Skeletal muscle cell (primary cell): ENCODE measurements around the gene WDR1.

Source experiments
- DNase-seq: peaks from one replicate; pipeline ENCODE4 v3.0.0-alpha.2; 2010; ENCODE audit warnings: low read depth
- H3K4me3 ChIP-seq: 2 replicates; pipeline ENCODE4 v1.5.1; 2011; ENCODE audit warnings: low read depth, mild to moderate bottlenecking, control low read depth, low read length, moderate library complexity

WDR1 gene

GRCh38 chr4:10089346-10089745 is 27.3 kb downstream of the WDR1 start:
- no peak for DNase-seq
- no peak overlapping the region for H3K4me3 ChIP-seq

GRCh38 chr4:10088135-10089010 is 28.2 kb downstream of the WDR1 start:
- no peak for DNase-seq
- H3K4me3 ChIP-seq, result no peak overlapping the region

- DNase-seq, result no peak
- no peak overlapping the region for H3K4me3 ChIP-seq
Observed at GRCh38 chr4:10087152-10087791, 29.3 kb downstream of the WDR1 start.

DNA sequence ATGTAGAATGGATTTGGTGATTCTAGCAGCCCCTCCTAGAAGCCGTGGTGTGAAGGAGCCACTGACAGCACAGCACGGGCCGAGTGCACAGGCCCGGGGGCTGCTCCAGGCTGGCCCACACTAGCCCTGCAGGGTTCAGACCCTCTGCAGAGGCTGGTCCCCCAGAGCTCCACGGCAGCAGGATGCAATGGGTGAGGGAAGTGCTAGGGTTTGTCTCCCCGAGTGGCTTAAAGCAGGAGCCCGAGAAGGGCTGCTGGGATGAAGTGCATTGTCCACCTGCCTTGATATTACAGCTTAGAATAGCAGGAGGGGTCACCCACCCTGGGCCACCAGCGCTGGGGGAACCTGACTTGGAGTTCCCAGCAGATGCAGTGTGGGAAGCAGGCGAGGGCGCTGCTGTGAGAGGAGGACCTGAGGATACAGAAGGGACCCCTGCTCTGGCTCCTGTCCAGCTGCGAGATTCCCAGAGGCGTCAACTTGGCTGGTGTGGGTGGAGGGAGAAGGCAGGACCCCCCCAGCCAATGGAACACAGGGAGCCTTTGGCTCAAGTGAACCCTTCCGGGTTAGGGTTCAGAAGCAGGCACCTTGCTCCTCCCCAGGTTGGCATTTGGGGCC is 30.0 kb downstream of the WDR1 start:
- DNase-seq, result no peak
- H3K4me3 ChIP-seq, result no peak overlapping the region

DNA sequence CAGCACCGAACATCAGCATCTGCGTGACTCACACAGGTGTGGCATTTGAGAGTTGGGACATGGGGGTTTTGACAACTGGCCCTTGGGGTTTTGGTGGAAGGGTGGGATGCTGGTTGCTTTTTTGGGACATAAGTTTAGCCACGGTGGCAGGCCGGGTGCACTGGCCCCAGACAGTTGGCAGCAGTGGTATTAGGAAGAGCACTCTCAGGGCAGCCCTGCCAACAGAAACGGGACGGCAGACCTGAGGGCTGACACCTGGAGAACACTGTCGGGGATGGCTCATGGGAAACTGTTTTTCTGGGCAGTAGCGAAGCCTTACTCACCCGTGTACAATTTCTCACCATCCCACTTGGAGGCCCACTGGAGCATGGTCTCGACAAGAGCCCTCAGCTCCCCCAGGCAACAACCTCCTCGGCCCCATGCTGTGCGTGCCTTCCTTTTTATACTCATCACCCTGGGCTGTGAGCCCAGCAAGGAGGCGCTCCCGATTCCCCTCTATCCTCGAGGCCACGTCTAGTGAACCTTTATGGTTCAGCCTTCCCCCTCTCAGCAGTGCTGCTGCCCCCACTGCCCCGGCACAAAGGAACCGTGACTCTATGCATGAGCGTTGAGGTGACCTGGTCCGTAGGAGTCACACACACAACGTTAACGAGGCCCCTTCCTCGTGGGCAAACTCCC is 30.6 kb downstream of the WDR1 start:
- no peak overlapping the region for H3K4me3 ChIP-seq
- no peak for DNase-seq

DNA sequence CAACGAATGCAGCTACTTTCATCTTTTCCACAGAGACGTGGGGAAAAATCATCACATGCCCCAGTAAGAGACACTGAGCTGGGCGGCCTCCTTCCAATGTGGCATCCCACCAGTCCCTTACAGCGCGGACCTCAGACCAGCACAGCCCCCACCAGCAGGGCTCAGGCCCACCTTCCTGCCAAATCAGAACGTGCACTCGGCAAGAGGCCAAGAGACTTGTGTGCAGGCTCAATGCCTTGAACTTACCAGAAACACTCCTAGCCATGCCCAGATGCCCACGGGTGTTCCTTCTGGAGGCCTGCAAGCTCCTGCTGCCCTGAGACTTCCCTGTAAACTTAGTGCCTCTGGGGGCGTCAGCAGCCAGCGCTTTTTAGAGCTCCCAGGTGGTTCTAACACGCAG is 31.2 kb downstream of the WDR1 start:
- DNase-seq, result no peak
- H3K4me3 ChIP-seq, result no peak overlapping the region

DNA sequence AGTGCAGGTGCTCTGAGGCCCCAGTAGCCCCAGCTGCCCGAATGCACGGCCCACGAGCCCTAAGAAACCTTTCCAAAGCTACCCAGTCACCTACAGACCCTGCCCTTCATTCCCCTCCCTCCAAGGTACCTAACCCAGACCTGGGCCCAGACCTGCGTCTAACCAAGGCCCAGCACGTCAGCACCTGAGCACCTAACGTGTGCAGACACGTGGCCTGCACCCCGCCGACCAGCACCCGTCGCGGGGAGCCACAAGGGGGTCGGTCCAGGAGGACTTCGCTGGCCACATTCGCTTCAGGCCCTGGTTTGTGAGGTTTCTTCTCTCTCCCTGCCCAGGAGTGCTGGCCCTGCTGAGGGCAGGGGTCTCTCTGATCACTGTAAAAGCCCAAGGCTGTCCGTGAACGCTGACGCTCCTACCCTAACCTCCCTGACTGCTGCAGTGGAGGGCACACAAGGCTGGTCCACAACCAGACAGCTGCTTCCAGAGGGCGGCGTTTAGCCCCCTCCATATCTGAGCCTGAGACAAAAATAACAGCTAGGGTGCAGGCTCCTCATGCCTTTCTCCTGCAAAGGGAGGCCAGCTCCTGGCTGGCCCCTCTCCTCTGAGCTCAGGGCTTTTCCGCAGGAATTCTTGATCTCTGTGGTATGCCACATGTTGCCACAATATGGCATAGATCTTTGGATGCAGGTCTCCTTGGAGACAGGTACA is 31.8 kb downstream of the WDR1 start:
- DNase-seq, result no peak
- H3K4me3 ChIP-seq, result no peak overlapping the region

- DNase-seq, result no peak
- H3K4me3 ChIP-seq, result no peak overlapping the region
Observed at GRCh38 chr4:10083861-10084641, 32.5 kb downstream of the WDR1 start.

DNA sequence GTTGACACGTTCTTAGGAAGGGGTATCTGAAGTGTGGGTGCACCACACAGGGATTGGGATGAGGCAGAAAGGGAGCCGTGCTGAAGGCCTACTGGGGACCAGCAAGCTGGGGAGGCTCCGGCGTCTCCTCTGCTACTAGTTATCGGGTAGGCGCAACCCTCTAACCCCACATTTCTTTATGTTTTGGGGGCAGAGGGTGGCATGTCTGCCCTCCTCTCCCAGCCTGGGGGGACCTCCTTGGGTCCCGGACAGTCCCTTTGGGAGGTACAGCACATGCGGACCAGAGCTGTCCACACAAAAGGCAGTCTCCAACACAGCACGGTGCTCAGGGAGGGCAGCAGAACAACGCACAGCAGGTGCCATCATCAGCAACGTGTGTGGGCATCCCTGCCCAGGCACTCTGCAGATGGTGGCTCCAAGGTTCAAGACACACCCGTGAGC is 33.2 kb downstream of the WDR1 start:
- no peak for DNase-seq

DNA sequence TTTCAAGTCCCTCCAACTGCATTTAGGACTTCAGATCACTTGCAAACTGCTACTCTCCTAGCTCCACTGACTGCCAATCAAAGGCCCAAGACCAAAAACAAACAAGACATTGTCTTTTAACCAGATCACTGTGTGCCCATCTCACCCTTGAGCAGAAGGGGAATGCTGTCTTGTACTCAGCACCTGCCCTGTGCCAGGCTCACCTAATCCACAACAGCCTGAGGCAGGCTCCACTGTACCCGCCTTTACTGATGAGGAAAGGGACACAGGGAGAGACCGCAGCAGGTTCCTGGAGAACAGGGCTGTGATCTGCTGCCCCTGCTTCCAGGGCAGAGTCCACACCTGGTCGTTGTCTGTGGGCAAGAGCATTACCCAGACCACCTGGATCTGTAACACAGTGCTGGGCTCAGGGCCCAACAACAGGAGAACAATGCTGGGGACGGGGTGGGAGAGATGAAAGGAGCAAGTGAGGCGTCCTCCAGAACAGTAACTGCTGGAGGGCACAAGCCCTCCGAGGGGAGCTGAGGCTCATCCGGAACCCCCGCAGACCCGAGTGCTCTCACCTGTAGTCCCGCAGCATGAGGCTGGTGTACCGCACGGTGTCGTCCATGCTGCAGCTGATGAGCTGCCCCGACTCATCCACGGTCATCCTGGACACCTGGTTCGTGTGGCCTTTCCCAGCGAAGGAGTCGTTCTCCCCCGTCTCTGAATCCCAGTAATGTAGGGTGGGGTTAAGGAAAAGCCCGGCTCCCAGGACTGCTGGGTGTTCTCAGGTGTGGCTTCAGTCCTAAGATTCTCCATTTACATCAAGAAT is 33.9 kb downstream of the WDR1 start:
- no peak for DNase-seq
- no peak overlapping the region for H3K4me3 ChIP-seq

More for the DNA sequence above, 33.2 kb downstream of the WDR1 start:
- H3K4me3 ChIP-seq, result no peak overlapping the region

- no peak for DNase-seq
- no peak overlapping the region for H3K4me3 ChIP-seq
Observed at GRCh38 chr4:10082047-10082446, 34.6 kb downstream of the WDR1 start.

DNA sequence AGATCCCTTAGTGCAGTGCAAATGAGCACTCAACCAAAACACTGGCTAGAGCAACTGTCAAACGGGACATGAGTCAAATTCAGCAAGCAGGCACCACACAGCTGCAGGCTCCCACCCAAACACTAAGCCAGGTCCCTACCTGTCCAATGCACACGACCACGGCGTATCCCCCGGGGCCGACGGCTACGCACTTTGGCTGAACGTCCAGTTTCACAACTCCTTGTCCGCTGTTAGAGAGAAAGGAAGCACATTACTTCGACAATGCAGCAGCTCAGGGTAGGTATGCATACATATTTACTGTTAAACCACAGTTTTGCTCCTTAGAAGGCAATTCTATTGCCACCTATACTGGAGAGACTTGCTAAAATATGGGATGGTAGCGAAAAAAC is 35.4 kb downstream of the WDR1 start:
- no peak overlapping the region for H3K4me3 ChIP-seq
- DNase-seq, result no peak

DNA sequence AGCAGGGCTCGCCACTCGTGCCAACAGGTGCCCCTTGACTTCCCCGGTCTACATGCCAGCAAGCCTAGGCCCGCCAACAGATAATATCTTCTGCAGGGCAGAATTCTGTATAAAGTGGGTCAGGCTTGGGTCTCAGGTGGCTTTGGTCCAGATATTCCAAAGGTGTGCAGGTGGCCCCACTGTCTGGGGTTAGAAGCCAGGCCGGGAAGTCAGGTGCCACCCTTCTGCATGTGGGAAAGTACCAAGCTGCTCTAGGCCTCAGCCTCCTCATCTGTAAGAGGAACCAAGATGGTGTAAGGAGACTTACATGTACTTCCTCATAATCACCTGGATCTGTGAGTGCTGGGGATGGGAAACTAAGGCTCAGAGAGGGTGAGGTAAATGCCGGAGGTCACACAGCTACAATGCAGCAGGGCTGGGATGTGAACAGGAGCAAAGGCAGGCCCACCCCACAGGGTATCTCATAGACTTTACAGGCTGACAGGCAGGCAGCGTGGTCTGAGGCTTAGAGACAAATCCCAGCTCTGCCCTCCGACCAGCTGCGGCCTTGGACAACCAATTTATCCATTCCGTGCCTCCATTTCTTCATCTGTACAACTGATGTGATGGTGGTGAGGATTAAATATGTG is 35.9 kb downstream of the WDR1 start:
- no peak for DNase-seq

DNA sequence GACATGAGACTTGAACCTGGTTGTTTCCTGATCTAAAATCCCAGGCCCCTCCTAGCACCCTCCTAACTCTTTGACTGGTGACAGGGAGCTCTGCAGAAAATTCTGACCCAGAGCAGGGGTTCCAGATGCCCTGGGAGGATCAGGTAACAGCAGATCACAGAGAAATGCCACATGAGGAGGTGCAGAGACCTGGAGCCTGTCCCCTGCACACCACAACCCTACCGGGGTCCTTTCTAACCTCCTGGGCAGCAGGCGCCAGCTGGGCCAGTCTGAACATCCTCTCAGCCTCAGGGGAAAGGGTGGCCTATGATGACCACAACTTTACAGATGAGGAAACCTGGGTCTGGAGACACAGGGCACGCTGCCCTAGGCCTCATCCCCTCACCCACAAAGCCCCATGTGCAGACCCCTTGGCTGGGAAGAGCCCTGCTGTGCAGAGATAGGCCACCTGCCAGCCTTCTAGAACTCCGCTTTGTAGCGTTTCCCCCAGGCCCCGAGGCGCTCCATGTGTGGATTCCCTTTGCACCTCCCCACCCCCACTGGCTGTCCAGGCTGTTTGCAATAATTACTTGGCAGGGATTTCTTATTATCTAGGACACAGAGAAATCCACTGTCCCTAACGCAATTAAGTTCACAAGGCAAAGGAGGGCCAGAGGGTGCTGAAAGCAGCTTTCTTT is 36.5 kb downstream of the WDR1 start:
- no peak for DNase-seq

More for the DNA sequence above, 35.9 kb downstream of the WDR1 start:
- H3K4me3 ChIP-seq, result no peak overlapping the region

DNA sequence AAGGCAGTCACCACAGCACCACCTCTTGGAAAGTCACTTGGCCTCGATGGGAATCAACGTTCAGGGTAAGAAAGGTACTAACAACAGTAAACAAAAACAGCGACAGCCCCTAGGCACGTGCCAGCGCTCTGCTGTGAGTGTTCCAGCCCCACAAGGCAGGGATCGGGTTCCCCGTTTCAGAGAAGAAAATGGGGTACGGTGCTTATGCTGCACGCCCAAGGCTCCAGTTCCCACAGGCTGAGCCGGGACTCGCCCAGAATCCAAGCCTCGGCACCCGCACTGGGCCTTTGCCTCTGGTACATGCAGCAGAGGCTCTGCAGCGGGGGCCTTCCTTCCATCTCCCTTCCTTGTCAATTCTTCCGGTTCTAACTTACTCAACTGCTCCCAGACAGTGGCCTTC is 37.3 kb downstream of the WDR1 start:
- no peak overlapping the region for H3K4me3 ChIP-seq
- DNase-seq, result no peak

More for the DNA sequence above, 36.5 kb downstream of the WDR1 start:
- H3K4me3 ChIP-seq, result no peak overlapping the region

GRCh38 chr4:10078481-10079233 is 37.9 kb downstream of the WDR1 start:
- H3K4me3 ChIP-seq, result no peak overlapping the region
- DNase-seq, result no peak
